ENCODE data around the gene SUSD5.

Gene SUSD5

DNA sequence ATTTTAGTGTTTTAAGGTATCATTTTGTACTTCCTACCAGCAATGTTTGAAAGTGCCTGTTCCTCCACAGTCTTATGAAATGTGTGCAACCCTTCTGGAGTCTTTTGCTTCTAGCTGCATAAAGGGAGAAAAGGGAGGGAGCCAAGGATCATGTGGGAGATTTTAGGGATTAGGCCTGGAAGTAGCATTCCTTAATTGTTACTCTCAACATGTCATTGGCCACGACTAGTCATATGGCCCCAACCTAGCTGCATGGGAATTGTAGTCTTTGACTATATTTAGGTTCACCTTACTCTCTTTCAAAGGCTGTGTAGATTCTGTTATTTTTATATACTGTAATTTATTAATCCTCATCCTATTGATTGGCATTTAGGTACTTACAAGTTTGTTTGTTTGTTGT lies 89.9 kb downstream of the SUSD5 start:
- Histone ChIP-seq H3K79me2 (ENCODE audit: insufficient read depth, low read depth) (no peaks in the 10 kb centered on the region), H3K36me3 (ENCODE audit: insufficient read depth) (no peaks in the 10 kb centered on the region), H2AFZ (ENCODE audit: low read depth) (no peak overlapping the region), H3K27me3 (ENCODE audit: insufficient read depth, low read depth) (no peaks in the 10 kb centered on the region), H3K4me3 (IDR thresholded peaks at IDR 0.05; ENCODE audit: insufficient read depth, low read depth, low read length) (no peak overlapping the region), H3K27ac (no peak overlapping the region), H3K9ac (no peak overlapping the region), H3K4me2 (no peak overlapping the region), H3K4me1 (ENCODE audit: low read depth, poor library complexity, severe bottlenecking) (no peaks in the 10 kb centered on the region), H4K20me1 (ENCODE audit: insufficient read depth) (no peaks in the 10 kb centered on the region)
- TF ChIP-seq, protein P1, sequence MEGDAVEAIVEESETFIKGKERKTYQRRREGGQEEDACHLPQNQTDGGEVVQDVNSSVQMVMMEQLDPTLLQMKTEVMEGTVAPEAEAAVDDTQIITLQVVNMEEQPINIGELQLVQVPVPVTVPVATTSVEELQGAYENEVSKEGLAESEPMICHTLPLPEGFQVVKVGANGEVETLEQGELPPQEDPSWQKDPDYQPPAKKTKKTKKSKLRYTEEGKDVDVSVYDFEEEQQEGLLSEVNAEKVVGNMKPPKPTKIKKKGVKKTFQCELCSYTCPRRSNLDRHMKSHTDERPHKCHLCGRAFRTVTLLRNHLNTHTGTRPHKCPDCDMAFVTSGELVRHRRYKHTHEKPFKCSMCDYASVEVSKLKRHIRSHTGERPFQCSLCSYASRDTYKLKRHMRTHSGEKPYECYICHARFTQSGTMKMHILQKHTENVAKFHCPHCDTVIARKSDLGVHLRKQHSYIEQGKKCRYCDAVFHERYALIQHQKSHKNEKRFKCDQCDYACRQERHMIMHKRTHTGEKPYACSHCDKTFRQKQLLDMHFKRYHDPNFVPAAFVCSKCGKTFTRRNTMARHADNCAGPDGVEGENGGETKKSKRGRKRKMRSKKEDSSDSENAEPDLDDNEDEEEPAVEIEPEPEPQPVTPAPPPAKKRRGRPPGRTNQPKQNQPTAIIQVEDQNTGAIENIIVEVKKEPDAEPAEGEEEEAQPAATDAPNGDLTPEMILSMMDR (conservative IDR thresholded peaks at IDR 0.05; ENCODE audit: low read depth, low read length), result no peak

DNA sequence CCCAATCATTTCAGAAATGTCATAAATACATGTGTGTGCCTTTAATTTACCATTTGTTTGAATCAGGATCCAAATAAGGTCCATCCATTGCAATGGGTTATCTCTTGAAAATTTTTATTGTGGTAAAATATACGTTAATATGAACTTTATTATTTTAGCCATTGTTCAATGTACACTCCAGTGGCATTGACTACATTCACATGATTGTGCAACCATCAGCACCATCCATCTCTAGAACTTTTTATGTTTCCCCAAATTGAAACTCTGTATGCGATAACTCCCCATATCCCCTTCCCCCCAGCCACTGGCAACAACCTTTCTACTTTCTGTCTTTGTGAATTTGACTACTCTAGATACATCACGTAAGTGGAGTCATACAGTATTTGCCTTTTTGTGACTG lies 92.8 kb downstream of the SUSD5 start:
- no peak overlapping the region for H3K9ac ChIP-seq
- H3K4me3 ChIP-seq (IDR thresholded peaks at IDR 0.05; ENCODE audit: insufficient read depth, low read depth, low read length), result no peak overlapping the region
- H2AFZ ChIP-seq (ENCODE audit: low read depth), result no peak overlapping the region
- TF ChIP-seq, protein P1 (conservative IDR thresholded peaks at IDR 0.05; ENCODE audit: low read depth, low read length), result no peak
- H3K36me3 ChIP-seq (ENCODE audit: insufficient read depth), result no peaks in the 10 kb centered on the region
- H3K27ac ChIP-seq, result no peak overlapping the region
- H3K4me1 ChIP-seq (ENCODE audit: low read depth, poor library complexity, severe bottlenecking), result no peaks in the 10 kb centered on the region
- no peak overlapping the region for H3K4me2 ChIP-seq
- no peaks in the 10 kb centered on the region for H4K20me1 ChIP-seq (ENCODE audit: insufficient read depth)
- H3K79me2 ChIP-seq (ENCODE audit: insufficient read depth, low read depth), result no peaks in the 10 kb centered on the region
- no peaks in the 10 kb centered on the region for H3K27me3 ChIP-seq (ENCODE audit: insufficient read depth, low read depth)

DNA sequence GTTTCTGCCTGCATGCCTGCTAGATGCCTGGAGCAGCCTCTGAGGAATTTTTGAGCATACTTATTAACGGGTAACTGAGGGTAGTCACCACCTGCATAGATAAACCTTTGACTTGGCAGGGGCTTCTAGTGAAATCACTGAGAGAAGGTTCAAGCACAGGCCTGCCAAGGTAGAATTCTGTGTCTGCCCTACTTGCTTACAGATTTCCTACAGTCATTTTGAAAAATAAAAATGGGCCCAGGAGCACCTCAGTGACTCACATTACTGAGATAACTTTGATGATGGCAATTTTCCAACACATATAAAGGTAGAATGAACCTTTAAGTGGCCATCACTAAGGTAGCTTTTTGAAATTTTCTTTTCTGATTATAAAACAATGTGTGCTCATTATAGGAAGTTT lies 94.0 kb downstream of the SUSD5 start:
- Histone ChIP-seq H3K4me3 (IDR thresholded peaks at IDR 0.05; ENCODE audit: insufficient read depth, low read depth, low read length) (no peak overlapping the region), H2AFZ (ENCODE audit: low read depth) (no peak overlapping the region), H3K27ac (no peak overlapping the region), H3K36me3 (ENCODE audit: insufficient read depth) (no peaks in the 10 kb centered on the region), H3K79me2 (ENCODE audit: insufficient read depth, low read depth) (no peaks in the 10 kb centered on the region), H3K4me2 (no peak overlapping the region), H3K4me1 (ENCODE audit: low read depth, poor library complexity, severe bottlenecking) (no peaks in the 10 kb centered on the region), H3K9ac (no peak overlapping the region), H4K20me1 (ENCODE audit: insufficient read depth) (no peaks in the 10 kb centered on the region), H3K27me3 (ENCODE audit: insufficient read depth, low read depth) (no peaks in the 10 kb centered on the region)
- TF ChIP-seq, protein P1 (conservative IDR thresholded peaks at IDR 0.05; ENCODE audit: low read depth, low read length), result no peak

DNA sequence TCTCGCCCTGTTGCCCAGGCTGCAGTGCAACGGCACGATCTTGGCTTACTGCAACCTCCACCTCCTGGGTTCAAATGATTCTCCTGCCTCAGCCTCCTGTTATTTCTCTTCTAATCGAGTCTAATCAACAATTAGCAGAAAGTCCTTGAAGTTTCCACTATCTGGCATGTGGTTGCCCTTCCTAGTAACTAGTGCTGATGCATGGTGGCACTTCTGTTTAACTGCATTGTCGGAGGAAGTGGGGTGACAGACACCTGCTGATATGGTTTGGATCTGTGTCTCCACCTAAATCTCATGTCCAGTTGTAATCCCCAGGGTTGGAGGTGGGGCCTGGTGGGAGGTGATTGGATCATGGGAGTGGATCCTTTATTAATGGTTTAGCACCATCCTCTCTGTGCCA lies 95.6 kb downstream of the SUSD5 start:
- Histone ChIP-seq H3K79me2 (ENCODE audit: insufficient read depth, low read depth) (no peaks in the 10 kb centered on the region), H3K27ac (no peak overlapping the region), H3K27me3 (ENCODE audit: insufficient read depth, low read depth) (no peaks in the 10 kb centered on the region), H3K9ac (no peak overlapping the region), H3K4me2 (no peak overlapping the region), H3K4me3 (IDR thresholded peaks at IDR 0.05; ENCODE audit: insufficient read depth, low read depth, low read length) (no peak overlapping the region), H4K20me1 (ENCODE audit: insufficient read depth) (no peaks in the 10 kb centered on the region), H3K4me1 (ENCODE audit: low read depth, poor library complexity, severe bottlenecking) (no peaks in the 10 kb centered on the region), H3K36me3 (ENCODE audit: insufficient read depth) (no peaks in the 10 kb centered on the region), H2AFZ (ENCODE audit: low read depth) (no peak overlapping the region)
- TF ChIP-seq, protein P1 (conservative IDR thresholded peaks at IDR 0.05; ENCODE audit: low read depth, low read length), result no peak

DNA sequence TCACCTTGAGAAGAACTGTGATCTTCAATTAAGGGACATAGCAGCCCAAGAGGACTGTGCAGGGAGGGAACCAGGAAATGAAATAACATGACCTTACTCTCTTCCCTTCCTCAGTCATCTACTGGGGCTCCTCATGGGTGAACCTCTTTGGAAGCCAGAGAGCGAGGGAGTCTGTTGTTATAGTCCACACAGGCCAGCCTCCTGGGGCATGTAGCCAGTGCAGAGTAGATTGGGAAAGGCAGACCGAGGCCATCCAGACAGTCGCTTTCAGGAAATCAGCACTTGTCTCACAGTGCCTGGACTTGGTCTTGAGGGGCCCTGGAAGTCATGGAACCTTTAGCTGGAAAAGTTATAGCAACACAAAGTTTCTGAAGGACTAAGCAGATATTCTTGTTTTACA lies 98.7 kb downstream of the SUSD5 start:
- H2AFZ ChIP-seq (ENCODE audit: low read depth), result no peak overlapping the region
- H3K27ac ChIP-seq, result no peak overlapping the region
- H3K27me3 ChIP-seq (ENCODE audit: insufficient read depth, low read depth), result no peaks in the 10 kb centered on the region
- H4K20me1 ChIP-seq (ENCODE audit: insufficient read depth), result no peaks in the 10 kb centered on the region
- H3K4me3 ChIP-seq (IDR thresholded peaks at IDR 0.05; ENCODE audit: insufficient read depth, low read depth, low read length), result no peak overlapping the region
- H3K36me3 ChIP-seq (ENCODE audit: insufficient read depth), result no peaks in the 10 kb centered on the region
- H3K4me1 ChIP-seq (ENCODE audit: low read depth, poor library complexity, severe bottlenecking), result no peaks in the 10 kb centered on the region
- no peak overlapping the region for H3K9ac ChIP-seq
- H3K79me2 ChIP-seq (ENCODE audit: insufficient read depth, low read depth), result no peaks in the 10 kb centered on the region
- no peak overlapping the region for H3K4me2 ChIP-seq
- TF ChIP-seq, protein P1 (conservative IDR thresholded peaks at IDR 0.05; ENCODE audit: low read depth, low read length), result no peak
